ENCODE results near the gene ARPC2. TPM values are rescaled to one million over a fixed set of nuclear protein-coding genes. Genes with fewer than 3 reads are reported as not detected.

Gene ARPC2
- total RNA-seq, 1 donor from 2014 or later: 276 TPM

DNA sequence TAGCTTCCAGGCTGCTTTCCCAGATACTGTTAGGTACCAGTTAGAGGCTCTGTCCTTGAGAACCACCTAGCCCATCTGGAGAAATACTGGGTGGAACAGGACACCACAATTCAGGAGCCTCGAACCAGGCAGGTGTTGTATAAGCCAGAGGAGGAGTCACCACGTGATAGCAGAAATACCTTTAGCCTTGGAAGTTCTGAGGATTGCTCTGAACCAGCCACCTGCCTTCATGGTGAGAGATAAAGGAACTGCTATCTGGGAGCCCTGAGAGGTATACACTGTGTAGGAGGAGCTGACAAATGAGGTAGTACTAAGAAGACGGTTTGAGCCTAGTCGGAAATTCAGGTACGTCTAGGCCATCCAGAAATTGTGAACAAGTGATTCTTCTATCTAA lies 36.2 kb downstream of the ARPC2 start:
- H3K27ac Mint-ChIP-seq: no peak overlapping the region
- DNase-seq (ENCODE audit: low spot score in 2 of 2, unreplicated experiment in 2 of 2): no peak
- H3K4me3 Mint-ChIP-seq: no peak overlapping the region
- peaks cover 41% of the 10 kb centered on the region for H3K36me3 Mint-ChIP-seq
- H3K9me3 Mint-ChIP-seq: no peaks in the 10 kb centered on the region
- TF ChIP-seq, protein P1, sequence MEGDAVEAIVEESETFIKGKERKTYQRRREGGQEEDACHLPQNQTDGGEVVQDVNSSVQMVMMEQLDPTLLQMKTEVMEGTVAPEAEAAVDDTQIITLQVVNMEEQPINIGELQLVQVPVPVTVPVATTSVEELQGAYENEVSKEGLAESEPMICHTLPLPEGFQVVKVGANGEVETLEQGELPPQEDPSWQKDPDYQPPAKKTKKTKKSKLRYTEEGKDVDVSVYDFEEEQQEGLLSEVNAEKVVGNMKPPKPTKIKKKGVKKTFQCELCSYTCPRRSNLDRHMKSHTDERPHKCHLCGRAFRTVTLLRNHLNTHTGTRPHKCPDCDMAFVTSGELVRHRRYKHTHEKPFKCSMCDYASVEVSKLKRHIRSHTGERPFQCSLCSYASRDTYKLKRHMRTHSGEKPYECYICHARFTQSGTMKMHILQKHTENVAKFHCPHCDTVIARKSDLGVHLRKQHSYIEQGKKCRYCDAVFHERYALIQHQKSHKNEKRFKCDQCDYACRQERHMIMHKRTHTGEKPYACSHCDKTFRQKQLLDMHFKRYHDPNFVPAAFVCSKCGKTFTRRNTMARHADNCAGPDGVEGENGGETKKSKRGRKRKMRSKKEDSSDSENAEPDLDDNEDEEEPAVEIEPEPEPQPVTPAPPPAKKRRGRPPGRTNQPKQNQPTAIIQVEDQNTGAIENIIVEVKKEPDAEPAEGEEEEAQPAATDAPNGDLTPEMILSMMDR (IDR thresholded peaks at IDR 0.05; ENCODE audit: unreplicated experiment): no peak
- H3K4me1 Mint-ChIP-seq: peaks cover 4% of the 10 kb centered on the region
- H3K27me3 Mint-ChIP-seq (ENCODE audit: low read depth): no peaks in the 10 kb centered on the region

DNA sequence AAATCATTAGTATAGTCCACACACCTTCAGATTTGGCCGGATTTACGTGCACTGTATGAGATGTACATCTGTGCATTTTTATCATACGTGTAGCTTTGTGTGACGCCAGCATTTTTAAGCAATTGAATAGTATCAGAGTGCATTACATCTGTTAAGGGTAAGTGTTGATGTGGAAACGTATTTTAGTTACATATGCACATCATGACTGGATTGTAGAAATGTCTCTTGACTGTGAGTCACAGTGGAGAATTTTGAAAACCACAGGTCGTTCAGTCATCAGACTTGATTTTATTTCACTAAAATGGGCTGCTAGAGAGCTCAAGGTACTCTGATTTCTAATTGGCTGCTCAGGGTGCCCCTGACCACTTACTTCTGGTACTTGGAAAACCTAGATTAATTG lies 38.5 kb downstream of the ARPC2 start:
- TF ChIP-seq, protein P1 (IDR thresholded peaks at IDR 0.05; ENCODE audit: unreplicated experiment): no peak
- Mint-ChIP-seq H3K4me3 (no peak overlapping the region), H3K27ac (no peak overlapping the region), H3K36me3 (peaks cover 25% of the 10 kb centered on the region), H3K9me3 (no peaks in the 10 kb centered on the region), H3K27me3 (ENCODE audit: low read depth) (no peaks in the 10 kb centered on the region), H3K4me1 (peaks cover 21% of the 10 kb centered on the region)
- no peak for DNase-seq (ENCODE audit: low spot score in 2 of 2, unreplicated experiment in 2 of 2)

DNA sequence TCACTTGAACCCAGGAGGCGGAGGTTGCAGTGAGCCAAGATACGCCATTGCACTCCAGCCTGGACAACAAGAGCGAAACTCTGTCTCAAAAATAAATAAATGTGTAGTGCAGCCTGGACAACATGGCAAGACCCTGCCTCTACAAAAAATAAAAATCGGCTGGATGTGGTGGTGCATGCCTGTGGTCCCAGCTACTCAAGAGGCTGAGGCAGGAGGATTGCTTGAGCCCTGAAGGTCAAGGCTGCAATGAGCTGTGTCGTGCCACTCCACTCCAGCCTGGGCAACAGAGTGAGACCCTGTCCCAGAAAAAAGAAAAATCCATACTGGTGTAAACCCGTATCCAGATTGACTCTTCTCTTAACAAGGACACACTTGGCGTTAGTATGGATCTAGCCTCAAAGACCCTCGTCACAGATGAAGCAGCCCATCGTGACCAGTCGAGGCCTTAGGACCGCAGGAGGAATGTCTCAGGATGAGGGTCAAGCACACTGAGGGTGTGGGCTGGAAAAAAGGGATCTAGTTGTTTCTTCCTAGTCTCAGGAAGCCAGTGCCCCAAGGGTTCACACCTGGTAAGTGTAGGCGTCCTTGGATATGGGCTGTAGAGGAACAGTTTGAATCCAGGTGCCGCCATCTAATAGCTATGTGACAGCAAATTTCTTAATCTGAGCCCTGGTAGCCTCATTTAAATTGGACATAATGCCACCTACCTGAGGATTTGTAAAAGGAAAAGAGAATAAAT lies 39.8 kb downstream of the ARPC2 start:
- peaks cover 16% of the 10 kb centered on the region for H3K36me3 Mint-ChIP-seq
- TF ChIP-seq, protein P1 (IDR thresholded peaks at IDR 0.05; ENCODE audit: unreplicated experiment): no peak
- H3K27ac Mint-ChIP-seq: no peak overlapping the region
- H3K9me3 Mint-ChIP-seq: no peaks in the 10 kb centered on the region
- no peak for DNase-seq (ENCODE audit: low spot score in 2 of 2, unreplicated experiment in 2 of 2)
- H3K4me1 Mint-ChIP-seq: peaks cover 31% of the 10 kb centered on the region
- H3K4me3 Mint-ChIP-seq: no peak overlapping the region
- no peaks in the 10 kb centered on the region for H3K27me3 Mint-ChIP-seq (ENCODE audit: low read depth)

DNA sequence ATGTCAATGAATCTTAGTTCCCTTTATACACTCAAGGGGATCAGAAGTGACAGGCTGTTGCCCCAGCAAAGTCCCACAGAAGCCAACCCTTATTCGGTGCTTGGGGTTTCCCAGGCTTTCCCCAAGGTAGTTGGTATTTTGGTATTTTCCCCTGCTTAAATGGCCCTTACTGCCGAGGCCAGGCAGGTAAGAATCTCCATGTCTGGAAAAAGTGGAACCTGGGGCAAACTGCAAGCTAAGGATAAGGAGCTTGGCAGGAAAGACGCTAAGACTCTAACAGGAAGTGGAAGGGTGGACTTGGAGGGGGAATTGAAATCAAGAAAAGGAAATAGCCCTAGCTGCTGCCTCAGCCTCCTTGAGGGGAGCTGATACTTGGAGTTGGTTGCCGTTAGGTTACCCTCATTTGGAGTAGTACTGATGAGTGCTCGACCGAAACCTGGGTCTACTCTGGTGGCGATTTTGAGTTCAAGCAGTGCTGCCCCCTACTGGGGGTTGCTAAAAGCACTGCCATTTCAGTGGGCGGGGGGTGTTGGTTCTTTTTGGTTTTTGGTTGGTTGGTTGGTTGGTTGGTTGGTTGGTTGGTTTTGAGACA lies 40.5 kb downstream of the ARPC2 start:
- peaks cover 31% of the 10 kb centered on the region for H3K4me1 Mint-ChIP-seq
- peak overlapping the region; percentile 50 for H3K27ac Mint-ChIP-seq
- no peaks in the 10 kb centered on the region for H3K27me3 Mint-ChIP-seq (ENCODE audit: low read depth)
- H3K9me3 Mint-ChIP-seq: no peaks in the 10 kb centered on the region
- no peak overlapping the region for H3K4me3 Mint-ChIP-seq
- DNase-seq (ENCODE audit: low spot score in 2 of 2, unreplicated experiment in 2 of 2): no peak
- H3K36me3 Mint-ChIP-seq: peaks cover 11% of the 10 kb centered on the region
- TF ChIP-seq, protein P1 (IDR thresholded peaks at IDR 0.05; ENCODE audit: unreplicated experiment): peak; percentile 63

DNA sequence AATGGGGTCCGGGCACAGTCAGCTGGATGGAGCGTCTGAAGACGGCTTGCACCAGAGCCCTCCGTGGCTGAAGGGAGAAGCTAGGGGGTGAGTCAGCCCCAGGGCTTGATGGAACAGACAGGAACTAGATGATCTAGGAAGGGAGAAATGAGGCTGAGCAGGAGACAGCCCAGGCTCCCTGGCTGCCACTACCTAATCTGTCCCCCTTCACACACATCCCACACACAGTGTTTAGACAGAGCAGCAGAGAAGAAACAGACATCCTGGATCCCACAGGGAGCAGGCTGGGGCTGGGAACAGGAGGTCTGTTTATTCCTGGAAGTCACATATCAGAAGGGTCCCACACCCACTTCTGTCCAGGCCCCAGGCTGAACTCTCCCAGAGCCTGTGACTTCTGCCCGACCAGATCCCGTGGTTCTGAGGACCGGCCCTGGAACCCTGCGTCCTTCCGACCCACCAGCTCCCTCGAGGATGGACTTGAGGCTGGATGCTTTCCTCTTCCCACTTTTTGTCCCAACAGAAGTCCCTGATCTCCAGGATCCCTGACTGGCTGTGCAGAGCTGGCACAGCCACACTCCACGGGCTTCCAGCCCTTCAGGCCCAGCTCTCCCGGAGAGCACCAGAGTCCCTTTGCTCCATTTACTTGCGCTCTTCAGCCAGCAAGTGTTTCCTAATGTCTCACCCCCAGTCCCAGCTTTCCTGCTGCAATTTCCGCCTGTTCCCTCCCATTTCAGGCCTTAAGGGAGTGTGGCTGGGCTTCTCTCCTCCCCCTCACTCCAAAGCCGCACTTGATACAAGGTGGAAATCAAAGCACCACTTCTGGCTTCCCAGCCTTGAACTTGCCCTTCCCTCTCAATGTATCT lies 42.3 kb downstream of the ARPC2 start:
- Mint-ChIP-seq H3K9me3 (no peaks in the 10 kb centered on the region), H3K4me3 (no peak overlapping the region), H3K36me3 (peaks cover 10% of the 10 kb centered on the region), H3K4me1 (peaks cover 31% of the 10 kb centered on the region), H3K27me3 (ENCODE audit: low read depth) (no peaks in the 10 kb centered on the region), H3K27ac (peak overlapping the region; percentile 90)
- DNase-seq (ENCODE audit: low spot score in 2 of 2, unreplicated experiment in 2 of 2): no peak
- TF ChIP-seq, protein P1 (IDR thresholded peaks at IDR 0.05; ENCODE audit: unreplicated experiment): no peak
